HCT116 (cell line): ENCODE data around the gene RRAGB. TPM values are rescaled to one million over a fixed set of nuclear protein-coding genes. Genes with fewer than 3 reads are reported as not detected.

Experiments
- ATAC-seq: fragments of 200-7000 bp; cut with Tn5 transposase; 2 replicates; pipeline ENCODE4 v1.9.1; 2020; ENCODE audit warnings: mild to moderate bottlenecking, moderate library complexity
- BruUV-seq: library from RNA; stranded (reverse); fragments of 400-500 nt; replicated peaks from 2 replicates; lab custom pipeline; 2021; lab: Mats Ljungman, UMichigan
- CTCF ChIA-PET: fragments of 300-600 bp; sonication (Branson Sonifier 250); formaldehyde crosslinking; loops from one replicate; lab custom pipeline; 2021; ENCODE audit warnings: antibody characterized with exemption; lab: Charles Lee
- POLR2A ChIA-PET: fragments of 300-600, 350-600 bp; sonication (Branson Sonifier 250); formaldehyde crosslinking; loops from one replicate; lab custom pipeline; 2021; ENCODE audit warnings: antibody characterized with exemption; lab: Charles Lee
- RAD21 ChIA-PET, 2 experiments: fragments of 300-600 bp; sonication (Branson Sonifier 250); formaldehyde crosslinking; loops; one replicate each; lab custom pipeline; 2023; ENCODE audit warnings: low total read pairs in 2 of 2; ENCODE audit not compliant: uncharacterized antibody in 2 of 2, unreplicated experiment in 2 of 2, low non-redundant PET in 1 of 2; lab: Charles Lee
- DNase-seq: peaks from one replicate; pipeline ENCODE4 v3.0.0-alpha.2; 2010; ENCODE audit warnings: low read depth, low spot score
- H2AFZ ChIP-seq: fragments of 200-600 bp; shearing (Covaris generic), sonication (generic); 2 replicates; pipeline ENCODE4 v1.6.1; 2017; ENCODE audit warnings: low read depth, mixed run types, mixed read lengths, antibody characterized with exemption, low read length; ENCODE audit not compliant: poor library complexity, severe bottlenecking
- H3K27ac ChIP-seq: 2 replicates; pipeline ENCODE4 v1.5.1; 2012; ENCODE audit warnings: low read depth, low read length
- H3K27me3 ChIP-seq: fragments of 200-600 bp; sonication (generic); 2 replicates; pipeline ENCODE4 v1.6.1; 2016; ENCODE audit warnings: mixed run types, low read length, mixed read lengths; ENCODE audit not compliant: insufficient read depth
- H3K36me3 ChIP-seq, 2 experiments: fragments of 200-500 bp in 1 of 2; fragments of 200-600 bp in 1 of 2; sonication (Bioruptor generic) in 1 of 2; sonication (generic) in 1 of 2; 2 replicates each; pipeline versions ENCODE4 v1.5.1 to v1.6.1; 2014 to 2016; ENCODE audit warnings: low read length in 2 of 2, inconsistent platforms in 1 of 2, mixed read lengths in 1 of 2, mixed run types in 1 of 2; ENCODE audit not compliant: insufficient read depth in 2 of 2, control insufficient read depth in 1 of 2
- H3K4me1 ChIP-seq, 2 experiments: fragments of 200-600 bp in 1 of 2; sonication (generic) in 1 of 2; 2 replicates each; pipeline versions ENCODE4 v1.5.1 to v1.6.1; 2012 to 2017; ENCODE audit warnings: low read length in 2 of 2, inconsistent platforms in 1 of 2, mild to moderate bottlenecking in 1 of 2, mixed read lengths in 1 of 2, mixed run types in 1 of 2, moderate library complexity in 1 of 2; ENCODE audit not compliant: insufficient read depth in 2 of 2, control insufficient read depth in 1 of 2
- H3K4me2 ChIP-seq: fragments of 200-600 bp; sonication (generic); 2 replicates; pipeline ENCODE4 v1.6.1; 2017; ENCODE audit warnings: mixed run types, low read length, mixed read lengths
- H3K4me3 ChIP-seq, 2 experiments: fragments of 200-600 bp in 1 of 2; sonication (generic) in 1 of 2; replicated peaks in 1 of 2; 2 replicates each; pipeline ENCODE4 v1.5.1; 2011 to 2016; ENCODE audit warnings: low read length in 2 of 2, control low read depth in 1 of 2, low read depth in 1 of 2, mild to moderate bottlenecking in 1 of 2, mixed read lengths in 1 of 2, mixed run types in 1 of 2
- H3K79me2 ChIP-seq: fragments of 200-600 bp; sonication (generic); 2 replicates; pipeline ENCODE4 v1.6.1; 2017; ENCODE audit warnings: mild to moderate bottlenecking, mixed run types, low read length, moderate library complexity, mixed read lengths; ENCODE audit not compliant: insufficient read depth
- H3K9ac ChIP-seq: fragments of 200-600 bp; sonication (generic); 2 replicates; pipeline ENCODE4 v1.6.1; 2016; ENCODE audit warnings: low read length, mixed read lengths
- H3K9me2 ChIP-seq: fragments of 200-600 bp; sonication (generic), shearing (Covaris generic); 2 replicates; pipeline ENCODE4 v1.6.1; 2017; ENCODE audit warnings: mixed run types, mild to moderate bottlenecking, moderate library complexity; ENCODE audit not compliant: insufficient read depth
- H3K9me3 ChIP-seq, 2 experiments: fragments of 200-500 bp in 1 of 2; fragments of 200-600 bp in 1 of 2; sonication (Bioruptor generic) in 1 of 2; sonication (generic) in 1 of 2; 2 replicates each; pipeline ENCODE4 v1.6.1; 2014 to 2017; ENCODE audit warnings: low read length in 2 of 2, mixed read lengths in 2 of 2, inconsistent platforms in 1 of 2, low read depth in 1 of 2, mild to moderate bottlenecking in 1 of 2, mixed run types in 1 of 2, moderate library complexity in 1 of 2; ENCODE audit not compliant: control insufficient read depth in 1 of 2, insufficient read depth in 1 of 2
- H4K20me1 ChIP-seq: fragments of 200-600 bp; sonication (generic), shearing (Covaris generic); 2 replicates; pipeline ENCODE4 v1.6.1; 2017; ENCODE audit warnings: mixed run types, mild to moderate bottlenecking, moderate library complexity; ENCODE audit not compliant: insufficient read depth
- CBX3 ChIP-seq: IDR thresholded peaks from 2 replicates; pipeline ENCODE4 v1.6.1; 2012; ENCODE audit warnings: low read depth
- CEBPB ChIP-seq: IDR thresholded peaks from 2 replicates; pipeline ENCODE4 v1.6.1; 2012; ENCODE audit warnings: low read depth
- ELF1 ChIP-seq: IDR thresholded peaks from 2 replicates; pipeline ENCODE4 v1.6.1; 2012; ENCODE audit warnings: low read depth, borderline replicate concordance
- EZH2 ChIP-seq: fragments of 200-600 bp; sonication (generic); IDR thresholded peaks from 2 replicates; pipeline ENCODE4 v1.6.1; 2017; ENCODE audit warnings: antibody characterized with exemption, mixed run types
- EZH2phosphoT487 ChIP-seq: fragments of 200-600 bp; IDR thresholded peaks from 2 replicates; pipeline ENCODE4 v1.6.1; 2018; ENCODE audit warnings: antibody characterized with exemption, borderline replicate concordance
- POLR2A ChIP-seq: IDR thresholded peaks from 2 replicates; pipeline ENCODE4 v1.7.0; 2011; ENCODE audit warnings: borderline replicate concordance; ENCODE audit not compliant: insufficient read depth, insufficient read length; ENCODE audit errors: extremely low read depth
- POLR2AphosphoS5 ChIP-seq: IDR thresholded peaks from 2 replicates; pipeline ENCODE4 v1.6.1; 2011; ENCODE audit warnings: mild to moderate bottlenecking, low read depth, low read length, moderate library complexity
- RAD21 ChIP-seq: IDR thresholded peaks from 2 replicates; pipeline ENCODE4 v1.6.1; 2012; ENCODE audit warnings: low read depth, mild to moderate bottlenecking
- SIN3A ChIP-seq: IDR thresholded peaks from 2 replicates; pipeline ENCODE4 v1.6.1; 2012; ENCODE audit warnings: low read depth
- SP1 ChIP-seq: IDR thresholded peaks from 2 replicates; pipeline ENCODE4 v1.6.1; 2012; ENCODE audit warnings: low read depth
- SRF ChIP-seq: IDR thresholded peaks from 2 replicates; pipeline ENCODE4 v1.6.1; 2012; ENCODE audit warnings: low read depth
- TCF7L2 ChIP-seq: IDR thresholded peaks from 2 replicates; pipeline ENCODE4 v1.7.0; 2011; ENCODE audit warnings: borderline replicate concordance, inconsistent platforms; ENCODE audit not compliant: insufficient read depth, insufficient read length; ENCODE audit errors: extremely low read depth
- ZFX ChIP-seq: fragments of 450-650 bp; IDR thresholded peaks from 2 replicates; pipeline ENCODE4 v1.6.1; 2017
- ZNF274 ChIP-seq: fragments of 200-500 bp; sonication (Bioruptor generic); IDR thresholded peaks from 2 replicates; pipeline ENCODE4 v1.6.1; 2014; ENCODE audit warnings: mild to moderate bottlenecking, low read depth, low read length, inconsistent platforms
- intact Hi-C: fragments of 100-400 bp; cut with micrococcal nuclease; formaldehyde crosslinking; loops from 2 replicates; pipeline ENCODE4 v1.10.0; 2022
- total RNA-seq: library from RNA; stranded (reverse); gene quantifications from one replicate; pipeline ENCODE4 v1.2.1, GENCODE V29; 2021; ENCODE audit not compliant: unreplicated experiment
- TF ChIP-seq, protein P1 (sequence below): IDR thresholded peaks from 2 replicates; pipeline ENCODE4 v1.6.1; 2012
- TF ChIP-seq, protein P2 (sequence below): IDR thresholded peaks from 2 replicates; pipeline ENCODE4 v1.6.1; 2012; ENCODE audit warnings: low read depth
- TF ChIP-seq, protein P3 (sequence below): IDR thresholded peaks from 2 replicates; pipeline ENCODE4 v1.6.1; 2012

The RRAGB gene
- total RNA-seq, 1 experiment from 2014 or later, result 9.2 TPM

DNA sequence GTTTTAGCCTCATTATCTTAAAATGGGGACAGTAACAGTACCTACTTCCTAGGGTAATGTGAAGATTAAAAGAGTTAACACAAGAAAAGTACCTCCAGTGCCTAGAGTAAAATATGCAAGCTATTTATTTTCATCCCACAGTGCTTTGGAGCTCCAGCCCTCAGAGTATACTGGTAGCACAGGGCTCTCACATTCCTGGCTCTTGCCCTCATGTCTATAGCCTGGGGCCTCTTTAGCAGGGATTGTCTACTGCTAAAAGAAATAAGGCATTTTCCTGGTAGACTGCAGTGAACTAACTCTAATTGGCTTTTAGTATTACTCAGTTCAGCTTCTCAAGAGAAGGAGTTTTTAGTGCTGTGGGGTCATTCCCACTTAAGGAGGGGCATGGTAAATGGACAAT, 60.8 kb downstream of the RRAGB start:
- no peak overlapping the region for H3K4me2 ChIP-seq
- no peaks in the 10 kb centered on the region for H3K9me3 ChIP-seq
- H3K9me2 ChIP-seq, result no peaks in the 10 kb centered on the region
- H2AFZ ChIP-seq, result no peak overlapping the region
- ChIA-PET POLR2A (no interaction called here), RAD21 (no interaction called here), CTCF (no interaction called here)
- no peaks in the 10 kb centered on the region for H3K4me1 ChIP-seq
- no peak for ATAC-seq
- DNase-seq, result no peak
- no peaks in the 10 kb centered on the region for H3K79me2 ChIP-seq
- H3K9ac ChIP-seq, result no peak overlapping the region
- no TSS peak for BruUV-seq
- intact Hi-C loops, result no loop called here
- no peaks in the 10 kb centered on the region for H4K20me1 ChIP-seq
- H3K27me3 ChIP-seq, result no peaks in the 10 kb centered on the region
- no peak for TF ChIP-seq SRF
- no peak for TF ChIP-seq RAD21
- TF ChIP-seq, protein P1, sequence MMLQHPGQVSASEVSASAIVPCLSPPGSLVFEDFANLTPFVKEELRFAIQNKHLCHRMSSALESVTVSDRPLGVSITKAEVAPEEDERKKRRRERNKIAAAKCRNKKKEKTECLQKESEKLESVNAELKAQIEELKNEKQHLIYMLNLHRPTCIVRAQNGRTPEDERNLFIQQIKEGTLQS, result no peak
- TF ChIP-seq CBX3, result no peak
- no peak for TF ChIP-seq POLR2AphosphoS5
- TF ChIP-seq CEBPB, result no peak
- no peak for TF ChIP-seq ZFX
- no peak for TF ChIP-seq EZH2phosphoT487
- TF ChIP-seq SIN3A, result no peak
- TF ChIP-seq TCF7L2, result no peak
- TF ChIP-seq POLR2A, result no peak
- no peak for TF ChIP-seq SP1
- TF ChIP-seq EZH2, result no peak
- H3K27ac ChIP-seq, result no peak overlapping the region
- H3K36me3 ChIP-seq, result no peaks in the 10 kb centered on the region
- H3K4me3 ChIP-seq, result no peak overlapping the region

DNA sequence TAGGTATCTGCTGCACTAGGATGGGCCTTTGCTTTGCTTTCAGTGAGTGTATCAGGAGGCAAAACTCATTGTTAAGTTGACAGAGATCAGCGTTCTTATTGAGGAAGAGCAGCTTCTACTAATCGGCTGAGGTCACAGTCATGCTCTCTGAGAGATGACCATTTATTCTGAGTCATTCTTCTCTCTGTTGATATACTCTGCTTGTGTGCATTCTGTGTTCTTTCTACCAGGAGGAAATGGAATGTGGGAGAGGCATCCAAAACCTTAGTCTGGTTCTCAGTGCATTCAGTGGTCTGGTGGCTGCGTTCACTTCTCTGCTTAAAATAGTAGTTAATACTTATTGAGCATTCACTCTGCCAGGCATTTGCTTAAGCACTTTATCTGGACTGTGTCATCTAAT, 66.2 kb downstream of the RRAGB start:
- POLR2A ChIA-PET, result no interaction called here
- Histone ChIP-seq H2AFZ (no peak overlapping the region), H4K20me1 (no peaks in the 10 kb centered on the region), H3K4me3 (no peak overlapping the region), H3K4me1 (no peaks in the 10 kb centered on the region), H3K27me3 (no peaks in the 10 kb centered on the region), H3K9me3 (no peaks in the 10 kb centered on the region), H3K9ac (no peak overlapping the region), H3K4me2 (no peak overlapping the region), H3K27ac (no peak overlapping the region), H3K79me2 (no peaks in the 10 kb centered on the region), H3K36me3 (no peaks in the 10 kb centered on the region), H3K9me2 (no peaks in the 10 kb centered on the region)
- no TSS peak for BruUV-seq
- ATAC-seq (no peak), DNase-seq (no peak)
- CTCF ChIA-PET, result no interaction called here
- RAD21 ChIA-PET, result no interaction called here
- intact Hi-C loops, result no loop called here
- TF ChIP-seq EZH2 (no peak), SP1 (no peak), POLR2A (no peak), ZNF274 (no peak), ELF1 (no peak)
- TF ChIP-seq, protein P2, sequence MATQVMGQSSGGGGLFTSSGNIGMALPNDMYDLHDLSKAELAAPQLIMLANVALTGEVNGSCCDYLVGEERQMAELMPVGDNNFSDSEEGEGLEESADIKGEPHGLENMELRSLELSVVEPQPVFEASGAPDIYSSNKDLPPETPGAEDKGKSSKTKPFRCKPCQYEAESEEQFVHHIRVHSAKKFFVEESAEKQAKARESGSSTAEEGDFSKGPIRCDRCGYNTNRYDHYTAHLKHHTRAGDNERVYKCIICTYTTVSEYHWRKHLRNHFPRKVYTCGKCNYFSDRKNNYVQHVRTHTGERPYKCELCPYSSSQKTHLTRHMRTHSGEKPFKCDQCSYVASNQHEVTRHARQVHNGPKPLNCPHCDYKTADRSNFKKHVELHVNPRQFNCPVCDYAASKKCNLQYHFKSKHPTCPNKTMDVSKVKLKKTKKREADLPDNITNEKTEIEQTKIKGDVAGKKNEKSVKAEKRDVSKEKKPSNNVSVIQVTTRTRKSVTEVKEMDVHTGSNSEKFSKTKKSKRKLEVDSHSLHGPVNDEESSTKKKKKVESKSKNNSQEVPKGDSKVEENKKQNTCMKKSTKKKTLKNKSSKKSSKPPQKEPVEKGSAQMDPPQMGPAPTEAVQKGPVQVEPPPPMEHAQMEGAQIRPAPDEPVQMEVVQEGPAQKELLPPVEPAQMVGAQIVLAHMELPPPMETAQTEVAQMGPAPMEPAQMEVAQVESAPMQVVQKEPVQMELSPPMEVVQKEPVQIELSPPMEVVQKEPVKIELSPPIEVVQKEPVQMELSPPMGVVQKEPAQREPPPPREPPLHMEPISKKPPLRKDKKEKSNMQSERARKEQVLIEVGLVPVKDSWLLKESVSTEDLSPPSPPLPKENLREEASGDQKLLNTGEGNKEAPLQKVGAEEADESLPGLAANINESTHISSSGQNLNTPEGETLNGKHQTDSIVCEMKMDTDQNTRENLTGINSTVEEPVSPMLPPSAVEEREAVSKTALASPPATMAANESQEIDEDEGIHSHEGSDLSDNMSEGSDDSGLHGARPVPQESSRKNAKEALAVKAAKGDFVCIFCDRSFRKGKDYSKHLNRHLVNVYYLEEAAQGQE, result no peak
- TF ChIP-seq, protein P1, result no peak
- TF ChIP-seq, protein P3, sequence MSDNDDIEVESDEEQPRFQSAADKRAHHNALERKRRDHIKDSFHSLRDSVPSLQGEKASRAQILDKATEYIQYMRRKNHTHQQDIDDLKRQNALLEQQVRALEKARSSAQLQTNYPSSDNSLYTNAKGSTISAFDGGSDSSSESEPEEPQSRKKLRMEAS, result no peak
